Mucosa of stomach (tissue), 1 donor: ENCODE data around the gene HMGN1.
A peak's percentile ranks its signal among the peaks of the same experiment; 100 is the strongest.
"Not testable (repeated sequence)": the region's sequence is repeated elsewhere in the genome, so short reads cannot be mapped to it uniquely, and the experiment has no call there.

Source experiments
- H3K27me3 ChIP-seq: one replicate; pipeline ENCODE4 v1.7.0; 2013; ENCODE audit warnings: mild to moderate bottlenecking, low read length; ENCODE audit not compliant: control insufficient read depth, insufficient read depth
- H3K36me3 ChIP-seq: one replicate; pipeline ENCODE4 v1.7.0; 2013; ENCODE audit warnings: low read length; ENCODE audit not compliant: control insufficient read depth, insufficient read depth
- H3K4me1 ChIP-seq: one replicate; pipeline ENCODE4 v1.7.0; 2013; ENCODE audit warnings: mild to moderate bottlenecking, low read length; ENCODE audit not compliant: control insufficient read depth, insufficient read depth
- H3K4me3 ChIP-seq: one replicate; pipeline ENCODE4 v1.7.0; 2013; ENCODE audit warnings: low read length
- H3K9ac ChIP-seq: one replicate; pipeline ENCODE4 v1.7.0; 2013; ENCODE audit warnings: mild to moderate bottlenecking, low read length, moderate library complexity
- H3K9me3 ChIP-seq: one replicate; pipeline ENCODE4 v1.7.0; 2013; ENCODE audit warnings: mild to moderate bottlenecking, low read length, moderate library complexity; ENCODE audit not compliant: control insufficient read depth
- donor health status: Pancreatic carcinoma.

Gene HMGN1

DNA sequence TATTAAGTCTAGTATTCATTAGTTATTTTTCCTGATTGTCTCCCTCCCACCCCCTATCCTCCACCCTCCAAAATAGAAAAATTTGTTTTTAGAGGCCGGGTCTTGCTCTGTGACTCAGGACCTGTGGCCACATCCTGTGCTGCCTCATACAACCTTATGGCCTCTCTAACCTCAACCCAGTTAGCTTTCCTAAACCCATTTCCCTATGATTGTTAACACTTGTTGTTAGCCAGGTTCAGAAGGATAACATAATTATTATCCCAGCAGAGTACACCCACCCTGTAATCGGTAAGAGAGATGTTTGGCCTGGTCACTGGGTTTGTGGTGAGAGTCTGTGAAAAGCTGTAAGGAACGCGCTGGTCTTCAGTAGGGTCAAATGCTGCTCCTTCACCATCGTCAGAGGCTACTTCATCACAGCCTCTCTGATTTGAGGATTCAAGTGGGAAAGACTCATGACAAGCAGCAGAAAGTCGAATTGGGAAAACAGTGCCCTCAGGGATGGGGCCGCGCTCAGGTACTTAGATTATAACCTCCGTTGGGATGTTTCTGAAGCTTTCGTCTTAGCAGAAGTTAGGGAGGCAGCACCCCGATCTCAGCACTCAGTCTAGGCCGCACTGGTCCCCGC is 35.9 kb upstream of the HMGN1 start:
- Histone ChIP-seq H3K36me3 (no peaks in the 10 kb centered on the region), H3K4me1 (peaks cover 15% of the 10 kb centered on the region), H3K27me3 (no peaks in the 10 kb centered on the region), H3K9me3 (no peaks in the 10 kb centered on the region), H3K4me3 (no peak overlapping the region), H3K9ac (no peak overlapping the region)

DNA sequence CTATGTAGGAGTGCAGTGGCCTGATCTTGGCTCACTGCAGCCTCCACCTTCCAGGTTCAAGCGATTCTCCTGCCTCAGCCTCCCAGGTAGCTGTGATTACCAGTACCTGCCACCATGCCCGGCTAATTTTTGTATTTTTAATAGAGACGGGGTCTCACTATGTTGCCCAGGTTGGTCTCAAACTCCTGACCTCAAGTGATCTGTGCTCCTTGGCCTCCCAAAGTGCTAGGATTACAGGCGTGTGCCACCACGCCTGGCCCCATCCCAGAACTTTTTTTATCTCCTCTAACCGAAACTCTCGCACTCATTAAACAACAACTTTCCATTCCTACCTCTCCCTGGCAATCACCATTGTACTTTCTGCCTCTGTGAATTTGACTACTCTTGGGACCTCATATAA is 33.2 kb upstream of the HMGN1 start:
- H3K4me1 ChIP-seq = peaks cover 14% of the 10 kb centered on the region
- H3K4me3 ChIP-seq = not testable (repeated sequence)

DNA sequence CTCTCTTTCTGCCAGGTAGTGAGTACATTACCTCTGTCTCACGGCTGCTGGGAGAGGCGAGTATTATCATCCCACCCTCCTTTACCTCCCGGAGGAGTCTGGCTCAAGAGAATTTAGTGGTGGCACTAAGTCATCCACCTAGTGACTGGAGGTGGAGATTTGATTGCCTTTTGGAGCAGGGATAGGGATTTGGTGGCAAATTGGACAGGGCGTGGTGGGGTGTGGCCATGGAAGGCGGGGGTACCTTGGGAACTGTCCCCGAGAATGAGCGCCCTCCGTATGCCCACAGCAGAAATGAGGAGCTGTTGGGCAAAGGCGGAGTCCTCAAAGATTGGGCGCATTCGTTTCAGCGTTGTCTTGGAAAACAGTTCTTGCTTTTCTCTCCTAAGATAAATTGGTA is 32.1 kb upstream of the HMGN1 start:
- Histone ChIP-seq H3K9ac (peak overlapping the region; percentile 83), H3K36me3 (no peaks in the 10 kb centered on the region), H3K4me1 (peaks cover 16% of the 10 kb centered on the region), H3K27me3 (no peaks in the 10 kb centered on the region), H3K4me3 (peak overlapping the region; percentile 29), H3K9me3 (no peaks in the 10 kb centered on the region)

More for the DNA sequence above, 33.2 kb upstream of the HMGN1 start:
- not testable (repeated sequence) for H3K27me3 ChIP-seq, H3K36me3 ChIP-seq, H3K9me3 ChIP-seq, H3K9ac ChIP-seq

DNA sequence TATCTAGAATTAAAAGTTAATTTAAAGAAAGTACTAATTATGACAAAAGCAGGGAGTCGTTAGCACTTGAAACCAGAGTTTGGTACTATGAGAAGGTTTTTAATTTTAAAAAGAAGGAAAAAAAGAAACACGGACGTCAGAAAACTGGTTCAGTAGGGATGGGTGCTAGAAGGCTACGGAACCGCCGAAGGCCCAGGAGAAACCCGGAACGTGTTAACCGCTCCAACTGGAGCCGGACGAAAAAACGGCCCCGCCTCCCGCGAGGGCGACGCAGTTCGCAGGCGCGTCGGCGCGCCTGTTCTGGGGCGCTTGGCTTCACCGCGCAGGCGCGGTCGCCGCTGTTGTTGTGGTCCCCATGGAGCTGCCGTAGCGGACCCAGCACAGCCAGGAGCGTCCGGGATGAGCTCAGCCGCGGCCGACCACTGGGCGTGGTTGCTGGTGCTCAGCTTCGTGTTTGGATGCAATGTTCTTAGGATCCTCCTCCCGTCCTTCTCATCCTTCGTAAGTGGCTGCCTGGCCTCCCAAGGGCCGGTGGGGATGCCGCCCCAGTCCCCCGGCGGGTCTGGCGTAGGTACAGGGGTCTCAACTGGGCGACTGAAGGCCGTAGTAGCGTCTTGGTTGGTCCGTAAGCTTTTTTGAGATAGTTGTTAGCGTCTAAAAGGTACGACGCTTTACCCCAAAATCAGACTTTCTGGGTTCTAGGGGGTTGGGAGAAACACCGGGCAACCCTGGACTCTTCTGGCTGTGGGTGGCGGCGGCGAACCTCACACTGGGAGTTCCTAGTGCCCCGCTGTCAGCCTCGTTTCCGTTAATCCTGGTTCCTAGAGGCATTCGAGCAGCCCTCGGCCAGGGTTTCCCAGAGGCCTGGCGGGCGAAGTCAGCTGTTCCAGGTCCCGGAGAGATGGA is 31.4 kb upstream of the HMGN1 start:
- H3K9me3 ChIP-seq = no peaks in the 10 kb centered on the region
- no peaks in the 10 kb centered on the region for H3K36me3 ChIP-seq
- no peaks in the 10 kb centered on the region for H3K27me3 ChIP-seq

GRCh38 chr21:39377444-39378050 is 28.7 kb upstream of the HMGN1 start:
- Histone ChIP-seq H3K4me3 (peak overlapping the region; percentile 31), H3K27me3 (no peaks in the 10 kb centered on the region), H3K9me3 (no peaks in the 10 kb centered on the region), H3K36me3 (no peaks in the 10 kb centered on the region), H3K4me1 (peaks cover 8% of the 10 kb centered on the region), H3K9ac (no peak overlapping the region)

More for the DNA sequence above, 31.4 kb upstream of the HMGN1 start:
- Histone ChIP-seq H3K9ac (peak overlapping the region; percentile 83), H3K4me1 (peaks cover 12% of the 10 kb centered on the region), H3K4me3 (peak overlapping the region; percentile 72)

DNA sequence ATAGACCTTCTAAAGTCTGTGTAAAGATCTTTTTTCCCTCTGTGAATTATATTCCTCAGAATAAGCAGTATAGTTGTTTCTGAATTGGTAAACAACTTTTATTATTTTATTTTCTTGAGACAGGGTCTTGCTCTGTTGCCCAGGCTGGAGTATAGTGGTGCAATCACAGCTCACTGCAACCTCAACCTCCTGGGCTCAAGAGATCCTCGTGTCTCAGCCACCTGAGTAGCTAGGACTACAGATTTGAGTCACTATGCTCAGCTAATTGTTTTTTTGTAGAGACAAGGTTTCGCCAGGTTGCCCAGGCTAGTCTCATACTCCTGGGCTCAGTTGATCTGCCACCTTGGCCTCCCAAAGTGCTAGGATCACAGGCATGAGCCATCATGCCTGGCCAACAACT is 26.6 kb upstream of the HMGN1 start:
- Histone ChIP-seq H3K27me3 (no peaks in the 10 kb centered on the region), H3K9ac (no peak overlapping the region), H3K36me3 (no peaks in the 10 kb centered on the region), H3K4me3 (no peak overlapping the region), H3K4me1 (peaks cover 8% of the 10 kb centered on the region), H3K9me3 (no peaks in the 10 kb centered on the region)

- Histone ChIP-seq H3K4me3 (no peak overlapping the region), H3K9me3 (no peaks in the 10 kb centered on the region), H3K36me3 (no peaks in the 10 kb centered on the region), H3K9ac (no peak overlapping the region), H3K27me3 (no peaks in the 10 kb centered on the region), H3K4me1 (peaks cover 8% of the 10 kb centered on the region)
These were observed 25.2 kb upstream of the HMGN1 start for GRCh38 chr21:39374046-39374445.

- Histone ChIP-seq H3K9me3 (no peaks in the 10 kb centered on the region), H3K27me3 (no peaks in the 10 kb centered on the region), H3K9ac (no peak overlapping the region), H3K36me3 (no peaks in the 10 kb centered on the region), H3K4me1 (peaks cover 8% of the 10 kb centered on the region), H3K4me3 (no peak overlapping the region)
These were observed 24.7 kb upstream of the HMGN1 start for GRCh38 chr21:39373634-39374033.

DNA sequence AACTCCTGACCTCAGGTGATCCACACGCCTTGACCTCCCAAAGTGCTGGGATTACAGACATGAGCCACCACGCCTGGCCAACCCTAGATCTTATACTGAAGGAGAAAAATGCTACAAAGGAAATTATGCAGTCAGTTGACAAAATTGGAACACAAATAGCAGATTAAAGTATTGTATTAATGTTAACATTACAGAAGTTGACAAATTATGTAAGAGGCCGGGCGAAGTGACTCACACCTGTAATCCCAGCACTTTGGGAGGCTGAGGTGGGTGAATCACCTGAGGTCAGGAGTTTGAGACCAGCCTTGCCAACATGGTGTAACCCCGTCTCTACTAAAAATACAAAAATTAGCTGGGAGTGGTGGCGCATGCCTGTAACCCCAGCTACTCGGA is 21.0 kb upstream of the HMGN1 start:
- H3K4me3 ChIP-seq, H3K9me3 ChIP-seq, H3K36me3 ChIP-seq, H3K27me3 ChIP-seq, H3K9ac ChIP-seq, H3K4me1 ChIP-seq: not testable (repeated sequence)

DNA sequence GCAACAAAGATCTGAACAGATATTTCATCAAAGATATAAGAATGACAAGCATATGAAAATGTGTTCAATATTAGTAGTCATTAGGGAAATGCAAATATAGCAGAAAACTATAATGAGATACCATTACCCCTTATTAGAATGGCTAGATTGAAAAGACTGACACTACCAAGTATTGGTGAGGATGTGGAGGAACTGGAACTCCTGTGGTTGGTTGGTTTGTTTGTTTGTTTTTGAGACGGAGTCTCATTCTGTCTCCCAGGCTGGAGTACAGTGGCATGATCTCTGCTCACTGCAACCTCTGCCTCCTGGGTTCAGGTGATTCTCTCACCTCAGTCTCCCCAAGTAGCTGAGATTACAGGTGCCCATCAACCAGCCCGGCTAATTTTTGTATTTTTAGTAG is 18.9 kb upstream of the HMGN1 start:
- Histone ChIP-seq H3K4me1 (no peaks in the 10 kb centered on the region), H3K9me3 (no peaks in the 10 kb centered on the region), H3K27me3 (no peaks in the 10 kb centered on the region), H3K36me3 (no peaks in the 10 kb centered on the region), H3K4me3 (no peak overlapping the region), H3K9ac (no peak overlapping the region)

DNA sequence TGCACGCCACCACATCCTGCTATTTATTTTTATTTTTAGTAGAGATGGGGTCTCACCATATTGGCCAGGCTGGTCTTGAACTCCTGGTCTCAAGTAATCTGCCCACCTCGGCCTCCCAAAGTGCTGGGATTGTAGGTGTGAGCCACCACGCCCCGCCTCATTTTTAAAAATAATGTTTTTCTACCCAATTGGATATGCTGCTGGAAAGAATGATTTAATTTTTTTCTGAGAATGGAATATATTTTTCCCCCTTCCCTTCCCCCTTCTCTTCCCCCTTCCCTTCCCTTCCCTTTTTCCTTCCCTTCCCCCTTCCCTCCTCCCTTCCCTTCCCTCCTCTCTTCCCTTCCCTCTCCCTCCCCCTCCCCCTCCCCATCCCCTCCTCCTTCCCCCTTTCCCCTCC is 17.7 kb upstream of the HMGN1 start:
- H3K9ac ChIP-seq = no peak overlapping the region
- H3K27me3 ChIP-seq = no peaks in the 10 kb centered on the region
- no peaks in the 10 kb centered on the region for H3K36me3 ChIP-seq
- H3K9me3 ChIP-seq = no peaks in the 10 kb centered on the region
- H3K4me1 ChIP-seq = no peaks in the 10 kb centered on the region
- no peak overlapping the region for H3K4me3 ChIP-seq

DNA sequence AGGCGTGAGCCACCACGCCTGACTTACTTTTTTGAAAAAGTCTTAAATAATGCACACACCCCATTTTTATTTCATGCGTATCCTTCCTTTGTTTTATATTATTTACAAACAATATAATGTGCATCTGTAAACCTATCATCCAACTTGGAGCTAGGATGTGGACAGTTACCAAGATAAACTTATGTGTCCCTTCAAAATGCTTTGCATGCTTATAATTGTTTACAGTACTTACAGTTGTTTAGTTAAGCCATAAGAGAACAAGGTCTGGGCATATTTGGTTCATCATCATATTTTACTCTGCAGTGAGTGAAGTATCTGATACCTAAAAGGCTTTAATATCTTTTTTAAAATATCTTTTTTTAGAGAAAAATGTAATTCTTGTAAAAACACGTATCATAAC is 16.1 kb upstream of the HMGN1 start:
- Histone ChIP-seq H3K9me3 (no peaks in the 10 kb centered on the region), H3K4me1 (no peaks in the 10 kb centered on the region), H3K4me3 (no peak overlapping the region), H3K27me3 (no peaks in the 10 kb centered on the region), H3K36me3 (no peaks in the 10 kb centered on the region), H3K9ac (no peak overlapping the region)
